ENCODE data around the gene POLR3E. TPM values are rescaled to one million over a fixed set of nuclear protein-coding genes. Genes with fewer than 3 reads are reported as not detected.

The POLR3E gene, protein sequence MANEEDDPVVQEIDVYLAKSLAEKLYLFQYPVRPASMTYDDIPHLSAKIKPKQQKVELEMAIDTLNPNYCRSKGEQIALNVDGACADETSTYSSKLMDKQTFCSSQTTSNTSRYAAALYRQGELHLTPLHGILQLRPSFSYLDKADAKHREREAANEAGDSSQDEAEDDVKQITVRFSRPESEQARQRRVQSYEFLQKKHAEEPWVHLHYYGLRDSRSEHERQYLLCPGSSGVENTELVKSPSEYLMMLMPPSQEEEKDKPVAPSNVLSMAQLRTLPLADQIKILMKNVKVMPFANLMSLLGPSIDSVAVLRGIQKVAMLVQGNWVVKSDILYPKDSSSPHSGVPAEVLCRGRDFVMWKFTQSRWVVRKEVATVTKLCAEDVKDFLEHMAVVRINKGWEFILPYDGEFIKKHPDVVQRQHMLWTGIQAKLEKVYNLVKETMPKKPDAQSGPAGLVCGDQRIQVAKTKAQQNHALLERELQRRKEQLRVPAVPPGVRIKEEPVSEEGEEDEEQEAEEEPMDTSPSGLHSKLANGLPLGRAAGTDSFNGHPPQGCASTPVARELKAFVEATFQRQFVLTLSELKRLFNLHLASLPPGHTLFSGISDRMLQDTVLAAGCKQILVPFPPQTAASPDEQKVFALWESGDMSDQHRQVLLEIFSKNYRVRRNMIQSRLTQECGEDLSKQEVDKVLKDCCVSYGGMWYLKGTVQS
- 10 to 100 TPM; 24.8 to 31.6 TPM for total RNA-seq

DNA sequence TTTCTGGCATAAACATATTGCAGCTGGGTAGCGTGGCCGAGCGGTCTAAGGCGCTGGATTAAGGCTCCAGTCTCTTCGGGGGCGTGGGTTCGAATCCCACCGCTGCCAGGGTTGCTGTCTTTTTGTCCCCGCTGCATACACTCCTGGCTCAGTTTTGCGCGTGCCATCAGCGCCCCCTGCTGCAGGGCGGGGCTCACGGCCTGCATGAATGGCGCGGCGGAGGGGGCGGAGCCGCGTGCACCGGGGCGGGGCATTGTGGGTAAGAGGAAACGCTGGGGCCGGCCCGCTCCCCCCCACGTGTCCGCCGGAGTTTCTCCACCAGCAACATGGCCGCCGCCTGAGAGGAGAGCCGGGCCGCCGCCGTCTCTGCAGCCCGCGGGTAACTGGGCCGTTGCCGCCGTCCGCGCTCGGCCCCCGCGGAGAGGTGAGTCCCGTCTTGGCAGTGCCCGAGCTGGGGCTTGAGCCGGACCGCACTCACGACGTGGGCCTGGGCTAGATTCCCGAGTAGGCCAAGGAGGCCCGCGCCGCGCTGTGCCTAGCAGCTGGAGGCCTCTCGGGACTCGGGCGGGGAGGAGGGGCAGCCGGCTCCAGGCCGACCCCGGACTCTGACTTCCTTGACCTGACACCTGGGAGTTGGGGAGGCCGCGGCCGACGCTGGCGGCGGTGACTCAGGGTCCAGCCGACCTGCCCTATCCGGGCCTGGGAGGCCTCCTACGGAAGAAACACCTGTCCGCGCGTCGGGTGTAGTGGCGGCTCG is at the start of gene POLR3E:
TSS of gene POLR3E (plus strand) at position 296 of the 757 bp plus-strand sequence. CDS start 5,560 bp downstream, outside the sequence.

DNA sequence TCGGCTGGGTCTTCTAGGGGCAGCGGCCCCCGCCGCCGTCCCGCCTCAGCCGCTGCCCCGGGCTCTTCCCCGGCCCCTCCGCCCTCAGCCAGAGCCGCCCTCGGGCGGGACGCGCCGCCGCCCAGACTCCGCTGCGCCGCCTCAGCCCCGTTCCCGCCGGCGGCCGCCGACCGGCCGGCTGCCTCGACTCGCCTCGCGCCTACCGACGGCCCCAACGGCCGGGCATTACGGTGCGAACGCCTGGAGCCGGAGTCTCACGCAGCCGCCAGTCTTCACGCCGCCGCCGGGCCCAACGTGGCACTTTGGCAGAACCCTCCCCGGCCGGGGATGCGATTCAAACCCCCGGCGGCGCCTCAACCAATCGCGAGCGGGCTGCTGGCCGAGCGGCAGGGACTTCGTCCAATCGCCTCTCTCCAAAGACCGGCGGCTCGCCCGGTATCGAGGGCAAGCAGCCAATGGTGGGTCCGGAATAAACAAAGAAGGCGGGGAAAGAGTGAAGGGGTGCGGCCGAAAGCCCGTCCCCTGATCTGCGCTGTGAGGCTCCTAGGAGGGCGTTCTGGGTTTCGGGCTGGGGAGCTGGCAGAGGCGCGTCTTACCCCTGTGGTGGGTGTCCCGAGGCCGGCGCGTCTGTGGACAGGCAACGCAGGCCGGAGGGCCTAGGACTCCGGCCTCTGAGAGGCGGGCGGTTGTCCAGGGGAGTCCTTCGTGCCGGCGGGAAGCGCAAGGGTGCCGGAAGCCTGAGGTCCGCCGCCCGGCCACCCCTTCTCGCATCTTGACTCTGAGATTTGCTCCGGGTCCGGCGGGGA is 77.3 kb downstream of the POLR3E start, which contains the start of gene CDR2:
TSS of gene CDR2 (minus strand) at position 309 of the 806 bp plus-strand sequence. CDS start 310 bp downstream, outside the sequence.

Other genes with a start within 250 kb of the POLR3E start
- gene VWA3A, start 204.9 kb upstream of the POLR3E start, total RNA-seq, result under 1 TPM in 1 of 2 donors, not detected in 1; under 0.01 TPM
- under 1 TPM in 1 of 2 donors, not detected in 1; under 0.01 TPM for gene SDR42E2, start 134.9 kb upstream of the POLR3E start, total RNA-seq
- 10 to 100 TPM; 18.9 to 37.0 TPM for gene EEF2K, start 91.1 kb upstream of the POLR3E start, total RNA-seq
- gene CDR2, start 77.2 kb downstream of the POLR3E start, total RNA-seq, result 10 to 100 TPM in 1 of 2 donors, 1 to 10 TPM in 1; 7.2 to 15.0 TPM
- 100 to 1,000 TPM; 120 to 129 TPM for gene NPIPB5, start 213.5 kb downstream of the POLR3E start, total RNA-seq

Data from melanocyte of skin (primary cell).